Measurements from ENCODE around the gene AURKAIP1. TPM values are rescaled to one million over a fixed set of nuclear protein-coding genes. Genes with fewer than 3 reads are reported as not detected.

Gene AURKAIP1
- total RNA-seq, 5 donors from 2014 or later (not counting 1 experiment from before 2014, with no cell fraction given): 58.8 to 91.7 (median 86.0) TPM

DNA sequence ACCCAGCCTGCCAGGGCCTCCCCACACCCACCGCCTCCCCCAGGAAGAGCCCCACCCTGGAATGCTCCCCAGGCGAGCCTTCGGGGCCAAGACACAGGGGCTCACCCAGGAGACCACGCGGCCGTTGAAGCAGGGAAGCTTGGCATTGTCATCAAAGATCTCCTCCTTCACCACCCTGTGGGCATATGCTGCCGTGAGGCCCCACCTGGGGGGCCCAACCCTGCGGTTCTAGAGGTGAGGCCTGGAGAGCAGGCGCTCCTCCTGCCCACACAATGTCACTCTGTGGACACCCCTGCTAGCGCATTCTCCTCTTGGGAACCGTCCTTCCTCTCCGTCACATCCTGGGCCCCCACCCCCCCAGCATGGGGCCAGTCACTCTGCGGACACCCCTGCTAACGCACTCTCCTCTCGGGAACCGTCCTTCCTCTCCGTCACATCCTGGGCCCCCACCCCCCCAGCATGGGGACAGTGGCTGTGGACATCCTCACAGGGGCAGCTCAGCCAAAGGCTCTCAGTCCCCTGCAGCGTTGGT, 32.4 kb downstream of the AURKAIP1 start:
- Histone ChIP-seq H3K27me3 (replicated peaks in 1 of 2; ENCODE audit: control insufficient read depth in 2 of 2, extremely low read depth in 1 of 2, insufficient read depth in 2 of 2, low read length in 1 of 2) (no peaks in the 10 kb centered on the region), H3K27ac (ENCODE audit: low read length) (no peak overlapping the region), H3K4me3 (ENCODE audit: control insufficient read depth in 1 of 2, extremely low read depth in 1 of 2, low read length in 1 of 2) (no peak overlapping the region), H3K4me1 (ENCODE audit: control insufficient read depth in 1 of 2, extremely low read depth in 1 of 2, insufficient read depth in 2 of 2, low read length in 2 of 2) (peaks cover 2 to 35% of the 10 kb centered on the region in 2 experiments), H3K36me3 (ENCODE audit: control insufficient read depth in 2 of 2, extremely low read depth in 1 of 2, insufficient read depth in 1 of 2, low read length in 1 of 2) (peaks cover 8% of the 10 kb centered on the region in 2 donors), H3K9me3 (no peaks in the 10 kb centered on the region)
- Mint-ChIP-seq H3K27me3 (no peaks in the 10 kb centered on the region), H3K9me3 (no peaks in the 10 kb centered on the region), H3K4me1 (peaks cover 12 to 18% (median 15%) of the 10 kb centered on the region in 3 donors), H3K4me3 (no peak overlapping the region), H3K36me3 (peaks cover 10% of the 10 kb centered on the region), H3K27ac (no peak overlapping the region)
- ATAC-seq (replicated peaks in 1 of 4) (no peak), DNase-seq (no peak)
- POLR2A ChIA-PET: no interaction called here
- CTCF ChIA-PET: no interaction called here
- WGBS (ENCODE audit: insufficient coverage): 88% methylated on average over 11 of the region's 18 CpGs

- no peak overlapping the region for H3K4me3 Mint-ChIP-seq
- peaks cover 7 to 12% (median 10%) of the 10 kb centered on the region in 3 donors for H3K4me1 Mint-ChIP-seq
- H3K36me3 Mint-ChIP-seq: peaks cover 10% of the 10 kb centered on the region
- Histone ChIP-seq H3K9me3 (no peaks in the 10 kb centered on the region), H3K4me3 (ENCODE audit: control insufficient read depth in 1 of 2, extremely low read depth in 1 of 2, low read length in 1 of 2) (no peak overlapping the region), H3K27me3 (replicated peaks in 1 of 2; ENCODE audit: control insufficient read depth in 2 of 2, extremely low read depth in 1 of 2, insufficient read depth in 2 of 2, low read length in 1 of 2) (no peaks in the 10 kb centered on the region), H3K4me1 (ENCODE audit: control insufficient read depth in 1 of 2, extremely low read depth in 1 of 2, insufficient read depth in 2 of 2, low read length in 2 of 2) (peaks cover 0 to 30% of the 10 kb centered on the region in 2 experiments), H3K27ac (ENCODE audit: low read length) (no peak overlapping the region), H3K36me3 (ENCODE audit: control insufficient read depth in 2 of 2, extremely low read depth in 1 of 2, insufficient read depth in 1 of 2, low read length in 1 of 2) (peaks cover 8% of the 10 kb centered on the region in 2 donors)
- POLR2A ChIA-PET: no interaction called here
- H3K27ac Mint-ChIP-seq: no peak overlapping the region
- ATAC-seq (replicated peaks in 1 of 4) (no peak), DNase-seq (no peak)
- CTCF ChIA-PET: no interaction called here
- H3K9me3 Mint-ChIP-seq: no peaks in the 10 kb centered on the region
- WGBS (ENCODE audit: insufficient coverage): 98% methylated on average over 28 of the region's 28 CpGs
- H3K27me3 Mint-ChIP-seq: no peaks in the 10 kb centered on the region
Observed at GRCh38 chr1:1342061-1342562, 32.9 kb downstream of the AURKAIP1 start.

- Histone ChIP-seq H3K4me1 (ENCODE audit: control insufficient read depth in 1 of 2, extremely low read depth in 1 of 2, insufficient read depth in 2 of 2, low read length in 2 of 2) (peaks cover 0 to 25% of the 10 kb centered on the region in 2 experiments), H3K27me3 (replicated peaks in 1 of 2; ENCODE audit: control insufficient read depth in 2 of 2, extremely low read depth in 1 of 2, insufficient read depth in 2 of 2, low read length in 1 of 2) (no peaks in the 10 kb centered on the region), H3K36me3 (ENCODE audit: control insufficient read depth in 2 of 2, extremely low read depth in 1 of 2, insufficient read depth in 1 of 2, low read length in 1 of 2) (peaks cover 8% of the 10 kb centered on the region in 2 donors), H3K4me3 (ENCODE audit: control insufficient read depth in 1 of 2, extremely low read depth in 1 of 2, low read length in 1 of 2) (no peak overlapping the region), H3K27ac (ENCODE audit: low read length) (no peak overlapping the region), H3K9me3 (no peaks in the 10 kb centered on the region)
- H3K4me3 Mint-ChIP-seq: no peak overlapping the region
- no peaks in the 10 kb centered on the region for H3K9me3 Mint-ChIP-seq
- ChIA-PET POLR2A (no interaction called here), CTCF (no interaction called here)
- peaks cover 10% of the 10 kb centered on the region for H3K36me3 Mint-ChIP-seq
- 92% methylated on average over 16 of the region's 17 CpGs for WGBS (ENCODE audit: insufficient coverage)
- peaks cover 2 to 7% (median 5%) of the 10 kb centered on the region in 3 donors for H3K4me1 Mint-ChIP-seq
- no peak for DNase-seq
- no peaks in the 10 kb centered on the region for H3K27me3 Mint-ChIP-seq
- ATAC-seq (replicated peaks in 1 of 4): no peak
- no peak overlapping the region for H3K27ac Mint-ChIP-seq
Observed at GRCh38 chr1:1341549-1342021, 33.4 kb downstream of the AURKAIP1 start.

GRCh38 chr1:1340791-1341548, 34.0 kb downstream of the AURKAIP1 start:
- Histone ChIP-seq H3K4me1 (ENCODE audit: control insufficient read depth in 1 of 2, extremely low read depth in 1 of 2, insufficient read depth in 2 of 2, low read length in 2 of 2) (peaks cover 0 to 19% of the 10 kb centered on the region in 2 experiments), H3K27me3 (replicated peaks in 1 of 2; ENCODE audit: control insufficient read depth in 2 of 2, extremely low read depth in 1 of 2, insufficient read depth in 2 of 2, low read length in 1 of 2) (no peaks in the 10 kb centered on the region), H3K9me3 (no peaks in the 10 kb centered on the region), H3K27ac (ENCODE audit: low read length) (no peak overlapping the region), H3K4me3 (ENCODE audit: control insufficient read depth in 1 of 2, extremely low read depth in 1 of 2, low read length in 1 of 2) (no peak overlapping the region), H3K36me3 (ENCODE audit: control insufficient read depth in 2 of 2, extremely low read depth in 1 of 2, insufficient read depth in 1 of 2, low read length in 1 of 2) (peaks cover 8 to 9% of the 10 kb centered on the region in 2 donors)
- Mint-ChIP-seq H3K4me1 (peaks cover 0 to 3% (median 2%) of the 10 kb centered on the region in 3 donors), H3K27ac (no peak overlapping the region), H3K4me3 (no peak overlapping the region), H3K36me3 (peaks cover 10% of the 10 kb centered on the region), H3K27me3 (no peaks in the 10 kb centered on the region), H3K9me3 (no peaks in the 10 kb centered on the region)
- CTCF ChIA-PET: no interaction called here
- 94% methylated on average over 36 of the region's 36 CpGs for WGBS (ENCODE audit: insufficient coverage)
- DNase-seq (no peak), ATAC-seq (replicated peaks in 1 of 4) (no peak)
- POLR2A ChIA-PET: no interaction called here

GRCh38 chr1:1340185-1340584, 34.8 kb downstream of the AURKAIP1 start:
- no peaks in the 10 kb centered on the region for H3K27me3 Mint-ChIP-seq
- no peak overlapping the region for H3K27ac ChIP-seq (ENCODE audit: low read length)
- no peak for ATAC-seq (replicated peaks in 1 of 4)
- ChIA-PET POLR2A (no interaction called here), CTCF (interaction anchor here in 1 of 2 donors (0.6 kb wide), 1 partner anchor 32 kb away, joined by 4 read pairs; no protein-coding TSS in a partner anchor)
- H3K27me3 ChIP-seq (replicated peaks in 1 of 2; ENCODE audit: control insufficient read depth in 2 of 2, extremely low read depth in 1 of 2, insufficient read depth in 2 of 2, low read length in 1 of 2): no peaks in the 10 kb centered on the region
- WGBS (ENCODE audit: insufficient coverage): 95% methylated on average over 21 of the region's 23 CpGs
- peaks cover 8 to 10% of the 10 kb centered on the region in 2 donors for H3K36me3 ChIP-seq (ENCODE audit: control insufficient read depth in 2 of 2, extremely low read depth in 1 of 2, insufficient read depth in 1 of 2, low read length in 1 of 2)
- H3K27ac Mint-ChIP-seq: no peak overlapping the region
- H3K4me3 Mint-ChIP-seq: no peak overlapping the region
- peaks cover 0 to 14% of the 10 kb centered on the region in 2 experiments for H3K4me1 ChIP-seq (ENCODE audit: control insufficient read depth in 1 of 2, extremely low read depth in 1 of 2, insufficient read depth in 2 of 2, low read length in 2 of 2)
- H3K9me3 ChIP-seq: no peaks in the 10 kb centered on the region
- peaks cover 0 to 3% (median 2%) of the 10 kb centered on the region in 3 donors for H3K4me1 Mint-ChIP-seq
- no peaks in the 10 kb centered on the region for H3K9me3 Mint-ChIP-seq
- no peak overlapping the region for H3K4me3 ChIP-seq (ENCODE audit: control insufficient read depth in 1 of 2, extremely low read depth in 1 of 2, low read length in 1 of 2)
- peaks cover 10% of the 10 kb centered on the region for H3K36me3 Mint-ChIP-seq
- DNase-seq: no peak

DNA sequence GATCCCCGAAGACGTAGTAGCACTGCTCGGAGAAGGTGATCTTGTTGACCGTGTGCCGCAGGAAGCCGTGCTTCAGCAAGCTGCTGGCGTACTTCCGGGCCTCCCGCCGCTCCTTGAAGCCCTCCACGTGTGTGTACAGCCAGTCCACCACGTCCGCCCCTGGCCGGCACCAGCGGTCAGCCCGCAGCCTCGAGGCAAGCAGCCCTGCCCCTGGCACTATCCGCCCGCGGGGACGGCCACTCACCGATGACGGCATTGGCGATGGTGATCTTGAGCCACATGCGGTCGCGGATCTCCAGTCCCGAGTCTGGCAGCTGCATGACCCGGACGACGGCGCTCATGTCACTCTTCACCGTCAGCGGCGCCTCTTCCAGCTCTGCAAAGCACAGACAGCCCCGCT, 36.7 kb downstream of the AURKAIP1 start:
- ATAC-seq (replicated peaks in 1 of 4) (no peak), DNase-seq (no peak)
- H3K9me3 ChIP-seq: no peaks in the 10 kb centered on the region
- Mint-ChIP-seq H3K4me3 (no peak overlapping the region), H3K27ac (no peak overlapping the region), H3K4me1 (no peaks in the 10 kb centered on the region), H3K9me3 (no peaks in the 10 kb centered on the region), H3K27me3 (no peaks in the 10 kb centered on the region), H3K36me3 (peaks cover 10% of the 10 kb centered on the region)
- H3K4me1 ChIP-seq (ENCODE audit: control insufficient read depth in 1 of 2, extremely low read depth in 1 of 2, insufficient read depth in 2 of 2, low read length in 2 of 2): peaks cover 0 to 1% of the 10 kb centered on the region in 2 experiments
- POLR2A ChIA-PET: no interaction called here
- 97% methylated on average over 36 of the region's 36 CpGs for WGBS (ENCODE audit: insufficient coverage)
- no peak overlapping the region for H3K27ac ChIP-seq (ENCODE audit: low read length)
- no peak overlapping the region for H3K4me3 ChIP-seq (ENCODE audit: control insufficient read depth in 1 of 2, extremely low read depth in 1 of 2, low read length in 1 of 2)
- CTCF ChIA-PET: no interaction called here
- H3K36me3 ChIP-seq (ENCODE audit: control insufficient read depth in 2 of 2, extremely low read depth in 1 of 2, insufficient read depth in 1 of 2, low read length in 1 of 2): peaks cover 8 to 10% of the 10 kb centered on the region in 2 donors
- H3K27me3 ChIP-seq (replicated peaks in 1 of 2; ENCODE audit: control insufficient read depth in 2 of 2, extremely low read depth in 1 of 2, insufficient read depth in 2 of 2, low read length in 1 of 2): no peaks in the 10 kb centered on the region
